Measurements from ENCODE around the gene SCN2B.

The SCN2B gene

GRCh38 chr11:118174006-118174567 lies 2.4 kb downstream of the SCN2B start:
- DNase-seq (ENCODE audit: low spot score) = no peak

GRCh38 chr11:118172356-118172755 lies 4.1 kb downstream of the SCN2B start:
- no peak for DNase-seq (ENCODE audit: low spot score)

GRCh38 chr11:118171269-118172062 lies 5.0 kb downstream of the SCN2B start:
- peak; percentile 60 for DNase-seq (ENCODE audit: low spot score)

- DNase-seq (ENCODE audit: low spot score) = no peak
Measured at GRCh38 chr11:118170882-118171268, 5.6 kb downstream of the SCN2B start.

- DNase-seq (ENCODE audit: low spot score) = no peak
Measured at GRCh38 chr11:118170231-118170630, 6.2 kb downstream of the SCN2B start.

GRCh38 chr11:118169300-118170140 lies 6.9 kb downstream of the SCN2B start:
- no peak for DNase-seq (ENCODE audit: low spot score)

- no peak for DNase-seq (ENCODE audit: low spot score)
Measured at GRCh38 chr11:118168751-118169150, 7.7 kb downstream of the SCN2B start.

- DNase-seq (ENCODE audit: low spot score) = no peak
Measured at GRCh38 chr11:118168316-118168715, 8.1 kb downstream of the SCN2B start.

- no peak for DNase-seq (ENCODE audit: low spot score)
Measured at GRCh38 chr11:118167906-118168305, 8.5 kb downstream of the SCN2B start.

GRCh38 chr11:118167253-118167652 lies 9.2 kb downstream of the SCN2B start:
- no peak for DNase-seq (ENCODE audit: low spot score)

GRCh38 chr11:118166641-118167040 lies 9.8 kb downstream of the SCN2B start:
- no peak for DNase-seq (ENCODE audit: low spot score)

- no peak for DNase-seq (ENCODE audit: low spot score)
Measured at GRCh38 chr11:118164885-118165284, 11.6 kb downstream of the SCN2B start.

GRCh38 chr11:118163494-118163893 lies 12.9 kb downstream of the SCN2B start:
- no peak for DNase-seq (ENCODE audit: low spot score)

GRCh38 chr11:118162846-118163245 lies 13.6 kb downstream of the SCN2B start:
- DNase-seq (ENCODE audit: low spot score) = no peak

GRCh38 chr11:118161786-118162185 lies 14.7 kb downstream of the SCN2B start:
- DNase-seq (ENCODE audit: low spot score) = no peak

- no peak for DNase-seq (ENCODE audit: low spot score)
Measured at GRCh38 chr11:118157186-118157895, 19.1 kb downstream of the SCN2B start.

GRCh38 chr11:118156531-118157185 lies 19.8 kb downstream of the SCN2B start:
- DNase-seq (ENCODE audit: low spot score) = no peak

- no peak for DNase-seq (ENCODE audit: low spot score)
Measured at GRCh38 chr11:118155776-118156530, 20.5 kb downstream of the SCN2B start.

GRCh38 chr11:118154641-118155040 lies 21.8 kb downstream of the SCN2B start:
- no peak for DNase-seq (ENCODE audit: low spot score)

GRCh38 chr11:118153976-118154375 lies 22.5 kb downstream of the SCN2B start:
- DNase-seq (ENCODE audit: low spot score) = no peak

- DNase-seq (ENCODE audit: low spot score) = no peak
Measured at GRCh38 chr11:118153516-118153915, 22.9 kb downstream of the SCN2B start.

Measured in hematopoietic multipotent progenitor cell treated with erythropoietin and hydrocortisone succinate and interleukin-3 and kit ligand, for 15 days (in vitro differentiated cells).